MM.1S (cell line): Measurements from ENCODE around the gene SLC25A46.

Source experiments
- DNase-seq: peaks from one replicate; pipeline ENCODE4 v3.0.0-alpha.2; 2015
- H2AFZ ChIP-seq: fragments of 300-600 bp; sonication (generic); 2 replicates; pipeline ENCODE4 v1.6.0; 2016; ENCODE audit warnings: antibody characterized with exemption, low read length
- H3F3A ChIP-seq: fragments of 300-600 bp; sonication (generic); 2 replicates; pipeline ENCODE4 v1.6.1; 2016; ENCODE audit warnings: mild to moderate bottlenecking, antibody characterized with exemption, low read length, moderate library complexity, mixed read lengths; ENCODE audit not compliant: insufficient read depth
- H3K27ac ChIP-seq: fragments of 300-600 bp; sonication (generic); 2 replicates; pipeline ENCODE4 v1.5.1; 2016; ENCODE audit warnings: mild to moderate bottlenecking, low read length
- H3K27me3 ChIP-seq: fragments of 300-600 bp; sonication (generic); replicated peaks from 2 replicates; pipeline ENCODE4 v1.6.0; 2016; ENCODE audit warnings: low read length; ENCODE audit not compliant: insufficient read depth
- H3K36me3 ChIP-seq: fragments of 300-600 bp; sonication (generic); replicated peaks from 2 replicates; pipeline ENCODE4 v1.6.1; 2016; ENCODE audit warnings: mild to moderate bottlenecking, low read length, mixed read lengths; ENCODE audit not compliant: insufficient read depth
- H3K4me1 ChIP-seq: fragments of 300-600 bp; sonication (generic); 2 replicates; pipeline ENCODE4 v1.6.1; 2016; ENCODE audit warnings: low read length, mixed read lengths
- H3K4me2 ChIP-seq: fragments of 300-600 bp; sonication (generic); 2 replicates; pipeline ENCODE4 v1.6.0; 2016; ENCODE audit warnings: low read depth, low read length
- H3K4me3 ChIP-seq: fragments of 300-600 bp; sonication (generic); 2 replicates; pipeline ENCODE4 v1.5.1; 2016; ENCODE audit warnings: low read length, mixed read lengths
- H3K79me2 ChIP-seq: fragments of 300-600 bp; sonication (generic); 2 replicates; pipeline ENCODE4 v1.6.1; 2016; ENCODE audit warnings: mixed run types, low read length, mixed read lengths
- H3K9ac ChIP-seq: fragments of 300-600 bp; sonication (generic); 2 replicates; pipeline ENCODE4 v1.6.1; 2016; ENCODE audit warnings: low read length, mixed read lengths
- H3K9me2 ChIP-seq: fragments of 300-600 bp; sonication (generic); replicated peaks from 2 replicates; pipeline ENCODE4 v1.6.1; 2016; ENCODE audit warnings: mild to moderate bottlenecking, low read length, mixed read lengths; ENCODE audit not compliant: insufficient read depth
- H3K9me3 ChIP-seq: fragments of 300-600 bp; sonication (generic); replicated peaks from 2 replicates; pipeline ENCODE4 v1.6.1; 2016; ENCODE audit warnings: mild to moderate bottlenecking, low read length, mixed read lengths; ENCODE audit not compliant: insufficient read depth
- H4K20me1 ChIP-seq: fragments of 300-600 bp; sonication (generic); 2 replicates; pipeline ENCODE4 v1.6.1; 2016; ENCODE audit warnings: mild to moderate bottlenecking, low read length, moderate library complexity, mixed read lengths; ENCODE audit not compliant: insufficient read depth
- EZH2 ChIP-seq: fragments of 300-600 bp; sonication (generic); optimal IDR thresholded peaks from 2 replicates; pipeline ENCODE3; 2017; ENCODE audit warnings: low read depth, mild to moderate bottlenecking, antibody characterized with exemption, low read length, mixed read lengths
- EZH2phosphoT487 ChIP-seq: fragments of 300-600 bp; sonication (generic); IDR thresholded peaks from 2 replicates; pipeline ENCODE4 v1.6.1; 2018; ENCODE audit warnings: antibody characterized with exemption, low read length
- TF ChIP-seq, protein P1 (sequence below): fragments of 300-600 bp; sonication (generic); IDR thresholded peaks from 2 replicates; pipeline ENCODE4 v1.5.1; 2016; ENCODE audit warnings: antibody characterized with exemption, low read length, mixed read lengths

SLC25A46 gene

DNA sequence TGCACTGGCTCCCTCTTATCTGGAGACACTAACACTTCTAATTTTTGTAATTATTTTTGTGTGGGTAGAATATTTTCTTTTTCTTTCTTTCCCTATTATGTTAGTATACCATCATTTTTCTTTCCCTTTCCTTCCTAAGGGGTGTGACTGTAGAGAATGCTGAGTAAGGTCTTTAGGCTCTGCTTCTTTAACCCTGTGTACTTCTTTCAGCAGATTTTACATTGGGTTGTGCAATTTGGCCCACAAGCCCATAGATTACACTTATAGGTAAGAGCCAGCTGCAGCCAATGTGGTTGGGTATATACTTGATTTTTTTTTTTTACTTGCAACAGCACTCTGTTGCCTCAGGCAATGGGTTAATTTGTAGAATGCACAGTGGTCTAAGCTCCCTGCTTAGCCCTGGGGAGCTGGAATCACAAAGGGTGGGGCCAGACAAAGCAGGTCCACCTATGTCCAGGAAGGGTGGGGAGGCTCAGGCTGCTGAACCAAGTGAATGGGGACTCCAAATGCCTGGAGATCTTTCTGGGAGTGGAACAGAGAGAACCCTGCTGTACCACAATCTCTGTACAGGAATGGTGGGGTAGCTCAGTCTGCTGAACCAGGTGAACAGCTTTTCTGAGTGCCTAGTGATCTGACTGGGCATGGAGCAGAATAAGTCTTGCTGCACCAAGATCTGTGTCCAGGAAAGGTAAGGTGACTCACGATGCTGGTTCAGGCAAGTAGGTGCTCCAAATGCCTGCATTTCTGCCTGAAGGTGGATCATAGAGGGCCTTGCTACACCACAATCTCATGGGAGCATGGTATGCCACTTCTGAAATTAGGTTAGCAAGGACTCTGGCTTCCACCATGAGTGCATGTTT, 64.9 kb downstream of the SLC25A46 start:
- H3K9ac ChIP-seq = no peak overlapping the region
- no peaks in the 10 kb centered on the region for H3K79me2 ChIP-seq
- H3K27ac ChIP-seq = no peak overlapping the region
- H2AFZ ChIP-seq = no peak overlapping the region
- H4K20me1 ChIP-seq = no peaks in the 10 kb centered on the region
- TF ChIP-seq, protein P1, sequence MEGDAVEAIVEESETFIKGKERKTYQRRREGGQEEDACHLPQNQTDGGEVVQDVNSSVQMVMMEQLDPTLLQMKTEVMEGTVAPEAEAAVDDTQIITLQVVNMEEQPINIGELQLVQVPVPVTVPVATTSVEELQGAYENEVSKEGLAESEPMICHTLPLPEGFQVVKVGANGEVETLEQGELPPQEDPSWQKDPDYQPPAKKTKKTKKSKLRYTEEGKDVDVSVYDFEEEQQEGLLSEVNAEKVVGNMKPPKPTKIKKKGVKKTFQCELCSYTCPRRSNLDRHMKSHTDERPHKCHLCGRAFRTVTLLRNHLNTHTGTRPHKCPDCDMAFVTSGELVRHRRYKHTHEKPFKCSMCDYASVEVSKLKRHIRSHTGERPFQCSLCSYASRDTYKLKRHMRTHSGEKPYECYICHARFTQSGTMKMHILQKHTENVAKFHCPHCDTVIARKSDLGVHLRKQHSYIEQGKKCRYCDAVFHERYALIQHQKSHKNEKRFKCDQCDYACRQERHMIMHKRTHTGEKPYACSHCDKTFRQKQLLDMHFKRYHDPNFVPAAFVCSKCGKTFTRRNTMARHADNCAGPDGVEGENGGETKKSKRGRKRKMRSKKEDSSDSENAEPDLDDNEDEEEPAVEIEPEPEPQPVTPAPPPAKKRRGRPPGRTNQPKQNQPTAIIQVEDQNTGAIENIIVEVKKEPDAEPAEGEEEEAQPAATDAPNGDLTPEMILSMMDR = no peak
- no peak for TF ChIP-seq EZH2
- no peak for TF ChIP-seq EZH2phosphoT487
- H3K27me3 ChIP-seq = no peaks in the 10 kb centered on the region
- DNase-seq = no peak
- no peaks in the 10 kb centered on the region for H3K4me1 ChIP-seq
- H3F3A ChIP-seq = no peaks in the 10 kb centered on the region
- no peaks in the 10 kb centered on the region for H3K36me3 ChIP-seq
- H3K4me2 ChIP-seq = no peak overlapping the region
- no peaks in the 10 kb centered on the region for H3K9me2 ChIP-seq
- no peaks in the 10 kb centered on the region for H3K9me3 ChIP-seq
- no peak overlapping the region for H3K4me3 ChIP-seq

DNA sequence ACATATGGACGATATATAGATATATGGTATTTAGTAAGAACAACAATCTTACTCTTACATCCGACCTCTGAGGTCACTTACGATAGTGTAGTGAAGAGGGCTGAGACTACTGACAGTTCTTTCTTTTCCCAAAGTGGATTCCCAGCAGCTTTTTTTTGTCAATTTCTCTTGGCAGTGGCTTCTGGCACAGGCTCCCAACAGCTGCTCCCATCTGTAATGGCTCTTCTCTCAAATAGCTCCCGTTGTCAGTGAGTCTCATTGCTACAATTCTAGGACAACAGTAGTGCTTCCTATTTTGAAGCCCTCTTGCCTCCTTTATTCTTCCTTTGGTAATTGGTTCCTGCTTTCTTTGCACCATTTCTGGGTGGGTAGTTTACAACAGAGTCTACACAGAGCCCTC, 68.4 kb downstream of the SLC25A46 start:
- no peak for TF ChIP-seq EZH2
- TF ChIP-seq, protein P1 = no peak
- no peak for TF ChIP-seq EZH2phosphoT487
- Histone ChIP-seq H2AFZ (no peak overlapping the region), H3K27ac (no peak overlapping the region), H3K79me2 (no peaks in the 10 kb centered on the region), H3K9me3 (no peaks in the 10 kb centered on the region), H3F3A (no peaks in the 10 kb centered on the region), H3K27me3 (no peaks in the 10 kb centered on the region), H3K4me2 (no peak overlapping the region), H3K4me3 (no peak overlapping the region), H3K9ac (no peak overlapping the region), H4K20me1 (no peaks in the 10 kb centered on the region), H3K9me2 (no peaks in the 10 kb centered on the region), H3K36me3 (no peaks in the 10 kb centered on the region), H3K4me1 (no peaks in the 10 kb centered on the region)
- no peak for DNase-seq

DNA sequence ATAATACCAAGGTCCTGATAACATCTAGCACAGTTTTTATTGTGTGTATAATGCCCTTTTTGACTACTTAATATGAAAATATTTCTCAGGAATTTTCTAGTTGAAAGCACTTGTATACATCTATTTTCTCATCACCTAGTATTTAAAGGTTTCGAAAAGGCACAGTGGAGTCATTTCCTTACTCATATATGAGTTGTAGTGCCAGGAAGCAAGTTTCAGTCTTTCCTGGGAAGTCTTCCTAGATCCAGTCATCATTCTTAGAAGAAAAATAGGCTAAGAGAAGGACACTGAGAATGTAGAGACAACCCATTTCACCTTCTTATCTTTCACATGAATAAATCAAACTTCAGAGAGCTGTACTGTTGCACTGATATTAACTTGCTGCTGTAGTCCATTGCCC, 70.2 kb downstream of the SLC25A46 start:
- Histone ChIP-seq H3K27me3 (no peaks in the 10 kb centered on the region), H3K9ac (no peak overlapping the region), H3K9me2 (no peaks in the 10 kb centered on the region), H3K36me3 (no peaks in the 10 kb centered on the region), H2AFZ (no peak overlapping the region), H3K4me3 (no peak overlapping the region), H3K4me2 (no peak overlapping the region), H4K20me1 (no peaks in the 10 kb centered on the region), H3F3A (no peaks in the 10 kb centered on the region), H3K9me3 (no peaks in the 10 kb centered on the region), H3K4me1 (no peaks in the 10 kb centered on the region), H3K79me2 (no peaks in the 10 kb centered on the region), H3K27ac (no peak overlapping the region)
- TF ChIP-seq, protein P1 = no peak
- TF ChIP-seq EZH2 = no peak
- no peak for TF ChIP-seq EZH2phosphoT487
- no peak for DNase-seq
